K562 (cell line): ENCODE data around the gene OPRD1. TPM values are rescaled to one million over a fixed set of nuclear protein-coding genes. Genes with fewer than 3 reads are reported as not detected.
A peak's percentile ranks its signal among the peaks of the same experiment; 100 is the strongest.

Experiments
- FOXP1 ChIP-seq: sonication (generic); formaldehyde crosslinking; IDR thresholded peaks from 2 replicates; pipeline ENCODE4 v1.8.0; 2022; ENCODE audit warnings: mild to moderate bottlenecking, missing genetic modification reagents
- HSF4 ChIP-seq: fragments of 250-450 bp; sonication (Bioruptor Pico); IDR thresholded peaks from 2 replicates; pipeline ENCODE4 v2.1.2; 2022; ENCODE audit warnings: mild to moderate bottlenecking, moderate library complexity, borderline replicate concordance
- L3MBTL2 ChIP-seq: fragments of 450-650 bp; IDR thresholded peaks from 2 replicates; pipeline ENCODE4 v1.6.1; 2016; ENCODE audit warnings: mild to moderate bottlenecking, moderate library complexity
- MCM2 ChIP-seq: fragments of 450-650 bp; IDR thresholded peaks from 2 replicates; pipeline ENCODE4 v1.6.1; 2017; ENCODE audit warnings: low read depth, mild to moderate bottlenecking
- MED1 ChIP-seq: sonication (generic); formaldehyde crosslinking; IDR thresholded peaks from 2 replicates; pipeline ENCODE4 v1.8.1; 2023; ENCODE audit warnings: missing genetic modification reagents, borderline replicate concordance
- PHF21A ChIP-seq: fragments of 450-650 bp; IDR thresholded peaks from 2 replicates; pipeline ENCODE4 v1.6.1; 2017; ENCODE audit warnings: low read depth, borderline replicate concordance
- SP1 ChIP-seq: sonication (generic); formaldehyde crosslinking; IDR thresholded peaks from 2 replicates; pipeline ENCODE4 v1.8.1; 2022; ENCODE audit warnings: mild to moderate bottlenecking, missing genetic modification reagents
- ZBTB17 ChIP-seq: fragments of 450-650 bp; formaldehyde crosslinking; IDR thresholded peaks from 2 replicates; pipeline ENCODE4 v1.4.0; 2020; ENCODE audit warnings: mild to moderate bottlenecking
- ZNF124 ChIP-seq: sonication (generic); formaldehyde crosslinking; IDR thresholded peaks from 2 replicates; pipeline ENCODE4 v1.8.1; 2022; ENCODE audit warnings: missing genetic modification reagents
- ZNF589 ChIP-seq: fragments of 200-800 bp; sonication (Bioruptor generic); IDR thresholded peaks from 2 replicates; pipeline ENCODE4 v1.6.1; 2016; ENCODE audit warnings: low read depth, missing genetic modification characterization, missing compliant biosample characterization
- polyA plus RNA-seq, 8 experiments: library from polyadenylated mRNA; depleted of rRNA in 4 of 8; stranded (reverse) in 5 of 8; unstranded in 3 of 8; fragments of >200 nt; fragmentation: Nextera tagmentation in 2 of 8; fragmentation: Illumina TruSeq in 1 of 8; extraction: Ambion mirVana in 2 of 8; extraction: Trizol in 1 of 8; gene quantifications; 2 replicates each; pipeline versions ENCODE4 v1.2.1 to v1.2.3, GENCODE V29; 2011 to 2014; ENCODE audit warnings: inconsistent platforms in 1 of 8, missing spikeins in 1 of 8
- total RNA-seq, 7 experiments: library from RNA; depleted of rRNA in 6 of 7; stranded (reverse); fragments of >200 nt in 6 of 7; fragmentation: Illumina TruSeq in 2 of 7; extraction: Trizol in 2 of 7; gene quantifications; 2 replicates each; pipeline versions ENCODE4 v1.2.1 to v1.2.3, GENCODE V29; 2011 to 2021; ENCODE audit warnings: low replicate concordance in 1 of 7
- TF ChIP-seq, protein P1 (sequence below): fragments of 200-800 bp; sonication (Bioruptor generic); IDR thresholded peaks from 2 replicates; pipeline ENCODE4 v1.6.1; 2017; ENCODE audit warnings: missing genetic modification characterization, missing compliant biosample characterization
- TF ChIP-seq, protein P2 (sequence below): sonication (generic); formaldehyde crosslinking; IDR thresholded peaks from 2 replicates; pipeline ENCODE4 v1.5.0; 2020; ENCODE audit warnings: missing genetic modification reagents
- TF ChIP-seq, protein P3 (sequence below): fragments of 450-650 bp; formaldehyde crosslinking; IDR thresholded peaks from 2 replicates; pipeline ENCODE4 v1.4.0; 2020; ENCODE audit warnings: mild to moderate bottlenecking, moderate library complexity
- TF ChIP-seq, protein P4 (sequence below): fragments of 450-650 bp; IDR thresholded peaks from 2 replicates; pipeline ENCODE4 v1.6.1; 2016; ENCODE audit warnings: low read depth, mild to moderate bottlenecking, moderate library complexity
- TF ChIP-seq, protein P5 (sequence below): sonication (generic); formaldehyde crosslinking; IDR thresholded peaks from 2 replicates; pipeline ENCODE4 v1.8.1; 2023; ENCODE audit warnings: mild to moderate bottlenecking, missing genetic modification reagents
- TF ChIP-seq, protein P6 (sequence below), 2 experiments: fragments of 450-650 bp; IDR thresholded peaks; 2 replicates each; pipeline ENCODE4 v1.6.1; 2018; ENCODE audit warnings: mild to moderate bottlenecking in 2 of 2, low read depth in 1 of 2; ENCODE audit not compliant: partially characterized antibody in 2 of 2

OPRD1 gene
- total and polyA plus RNA-seq, 9 of the 15 experiments (the other 6 are each of a cell fraction or from before 2014, with no cell fraction given) = under 0.01 to 0.03 (median under 0.01) TPM; not detected in 6

DNA sequence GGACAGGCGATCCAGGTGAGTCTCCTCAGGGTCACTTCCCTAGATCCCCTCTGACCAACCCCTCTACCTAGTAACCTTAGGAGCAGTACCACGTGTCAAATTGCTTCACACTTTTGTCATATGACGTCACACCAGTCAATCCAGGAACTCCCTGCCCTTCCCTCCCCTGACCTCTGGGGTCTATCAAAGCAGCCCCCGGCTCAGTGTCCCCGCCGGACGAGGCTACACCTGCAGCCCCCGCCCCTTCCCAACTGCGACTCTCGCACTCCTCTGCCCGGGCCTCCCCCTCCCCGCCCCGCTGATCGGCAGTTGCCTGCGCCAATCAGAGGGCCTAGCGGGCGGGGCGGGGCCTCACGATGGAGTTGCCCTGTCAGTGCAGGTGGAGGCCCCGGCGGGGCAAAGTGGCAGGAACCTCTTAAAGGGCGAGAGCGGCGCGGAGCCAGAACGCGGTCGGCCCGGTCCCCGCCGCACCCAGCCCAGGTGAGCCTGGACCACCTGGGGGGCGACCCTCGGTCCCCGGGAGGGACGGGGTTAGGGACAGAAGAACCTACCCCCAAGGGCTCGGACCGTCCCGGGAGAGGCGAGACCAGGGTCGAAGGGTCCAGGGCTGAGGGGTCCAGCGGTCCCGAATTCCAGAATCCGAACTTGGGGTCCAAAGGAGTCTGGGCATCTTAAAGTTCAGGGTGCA lies 74.9 kb downstream of the OPRD1 start (continued):
- TF ChIP-seq, protein P1, sequence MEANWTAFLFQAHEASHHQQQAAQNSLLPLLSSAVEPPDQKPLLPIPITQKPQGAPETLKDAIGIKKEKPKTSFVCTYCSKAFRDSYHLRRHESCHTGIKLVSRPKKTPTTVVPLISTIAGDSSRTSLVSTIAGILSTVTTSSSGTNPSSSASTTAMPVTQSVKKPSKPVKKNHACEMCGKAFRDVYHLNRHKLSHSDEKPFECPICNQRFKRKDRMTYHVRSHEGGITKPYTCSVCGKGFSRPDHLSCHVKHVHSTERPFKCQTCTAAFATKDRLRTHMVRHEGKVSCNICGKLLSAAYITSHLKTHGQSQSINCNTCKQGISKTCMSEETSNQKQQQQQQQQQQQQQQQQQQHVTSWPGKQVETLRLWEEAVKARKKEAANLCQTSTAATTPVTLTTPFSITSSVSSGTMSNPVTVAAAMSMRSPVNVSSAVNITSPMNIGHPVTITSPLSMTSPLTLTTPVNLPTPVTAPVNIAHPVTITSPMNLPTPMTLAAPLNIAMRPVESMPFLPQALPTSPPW = peak; percentile 94
- TF ChIP-seq FOXP1 (no peak; the same call in 1 of the 2 replicates), HSF4 (CRISPR knock-in tag) (peak; percentile 72; the same call in 1 of the 2 replicates), L3MBTL2 (peak; percentile 97), ZNF124 (CRISPR knock-in tag) (no peak), SP1 (CRISPR knock-in tag) (peak; percentile 77; the same call in 1 of the 2 replicates), MCM2 (no peak), ZBTB17 (peak; percentile 85; the same call in 1 of the 2 replicates), PHF21A (no peak), MED1 (no peak), ZNF589 (no peak; the same call in 1 of the 2 replicates)
- TF ChIP-seq, protein P2, sequence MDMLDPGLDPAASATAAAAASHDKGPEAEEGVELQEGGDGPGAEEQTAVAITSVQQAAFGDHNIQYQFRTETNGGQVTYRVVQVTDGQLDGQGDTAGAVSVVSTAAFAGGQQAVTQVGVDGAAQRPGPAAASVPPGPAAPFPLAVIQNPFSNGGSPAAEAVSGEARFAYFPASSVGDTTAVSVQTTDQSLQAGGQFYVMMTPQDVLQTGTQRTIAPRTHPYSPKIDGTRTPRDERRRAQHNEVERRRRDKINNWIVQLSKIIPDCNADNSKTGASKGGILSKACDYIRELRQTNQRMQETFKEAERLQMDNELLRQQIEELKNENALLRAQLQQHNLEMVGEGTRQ (CRISPR knock-in tag) = peak; percentile 80
- TF ChIP-seq, protein P3, sequence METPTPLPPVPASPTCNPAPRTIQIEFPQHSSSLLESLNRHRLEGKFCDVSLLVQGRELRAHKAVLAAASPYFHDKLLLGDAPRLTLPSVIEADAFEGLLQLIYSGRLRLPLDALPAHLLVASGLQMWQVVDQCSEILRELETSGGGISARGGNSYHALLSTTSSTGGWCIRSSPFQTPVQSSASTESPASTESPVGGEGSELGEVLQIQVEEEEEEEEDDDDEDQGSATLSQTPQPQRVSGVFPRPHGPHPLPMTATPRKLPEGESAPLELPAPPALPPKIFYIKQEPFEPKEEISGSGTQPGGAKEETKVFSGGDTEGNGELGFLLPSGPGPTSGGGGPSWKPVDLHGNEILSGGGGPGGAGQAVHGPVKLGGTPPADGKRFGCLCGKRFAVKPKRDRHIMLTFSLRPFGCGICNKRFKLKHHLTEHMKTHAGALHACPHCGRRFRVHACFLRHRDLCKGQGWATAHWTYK (CRISPR knock-in tag) = 0 out of 2 replicates have a peak, but pooled peaks have one; percentile 82
- TF ChIP-seq, protein P4, sequence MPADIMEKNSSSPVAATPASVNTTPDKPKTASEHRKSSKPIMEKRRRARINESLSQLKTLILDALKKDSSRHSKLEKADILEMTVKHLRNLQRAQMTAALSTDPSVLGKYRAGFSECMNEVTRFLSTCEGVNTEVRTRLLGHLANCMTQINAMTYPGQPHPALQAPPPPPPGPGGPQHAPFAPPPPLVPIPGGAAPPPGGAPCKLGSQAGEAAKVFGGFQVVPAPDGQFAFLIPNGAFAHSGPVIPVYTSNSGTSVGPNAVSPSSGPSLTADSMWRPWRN = no peak
- TF ChIP-seq, protein P5, sequence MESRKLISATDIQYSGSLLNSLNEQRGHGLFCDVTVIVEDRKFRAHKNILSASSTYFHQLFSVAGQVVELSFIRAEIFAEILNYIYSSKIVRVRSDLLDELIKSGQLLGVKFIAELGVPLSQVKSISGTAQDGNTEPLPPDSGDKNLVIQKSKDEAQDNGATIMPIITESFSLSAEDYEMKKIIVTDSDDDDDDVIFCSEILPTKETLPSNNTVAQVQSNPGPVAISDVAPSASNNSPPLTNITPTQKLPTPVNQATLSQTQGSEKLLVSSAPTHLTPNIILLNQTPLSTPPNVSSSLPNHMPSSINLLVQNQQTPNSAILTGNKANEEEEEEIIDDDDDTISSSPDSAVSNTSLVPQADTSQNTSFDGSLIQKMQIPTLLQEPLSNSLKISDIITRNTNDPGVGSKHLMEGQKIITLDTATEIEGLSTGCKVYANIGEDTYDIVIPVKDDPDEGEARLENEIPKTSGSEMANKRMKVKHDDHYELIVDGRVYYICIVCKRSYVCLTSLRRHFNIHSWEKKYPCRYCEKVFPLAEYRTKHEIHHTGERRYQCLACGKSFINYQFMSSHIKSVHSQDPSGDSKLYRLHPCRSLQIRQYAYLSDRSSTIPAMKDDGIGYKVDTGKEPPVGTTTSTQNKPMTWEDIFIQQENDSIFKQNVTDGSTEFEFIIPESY (CRISPR knock-in tag) = peak; percentile 8
- TF ChIP-seq, protein P6, sequence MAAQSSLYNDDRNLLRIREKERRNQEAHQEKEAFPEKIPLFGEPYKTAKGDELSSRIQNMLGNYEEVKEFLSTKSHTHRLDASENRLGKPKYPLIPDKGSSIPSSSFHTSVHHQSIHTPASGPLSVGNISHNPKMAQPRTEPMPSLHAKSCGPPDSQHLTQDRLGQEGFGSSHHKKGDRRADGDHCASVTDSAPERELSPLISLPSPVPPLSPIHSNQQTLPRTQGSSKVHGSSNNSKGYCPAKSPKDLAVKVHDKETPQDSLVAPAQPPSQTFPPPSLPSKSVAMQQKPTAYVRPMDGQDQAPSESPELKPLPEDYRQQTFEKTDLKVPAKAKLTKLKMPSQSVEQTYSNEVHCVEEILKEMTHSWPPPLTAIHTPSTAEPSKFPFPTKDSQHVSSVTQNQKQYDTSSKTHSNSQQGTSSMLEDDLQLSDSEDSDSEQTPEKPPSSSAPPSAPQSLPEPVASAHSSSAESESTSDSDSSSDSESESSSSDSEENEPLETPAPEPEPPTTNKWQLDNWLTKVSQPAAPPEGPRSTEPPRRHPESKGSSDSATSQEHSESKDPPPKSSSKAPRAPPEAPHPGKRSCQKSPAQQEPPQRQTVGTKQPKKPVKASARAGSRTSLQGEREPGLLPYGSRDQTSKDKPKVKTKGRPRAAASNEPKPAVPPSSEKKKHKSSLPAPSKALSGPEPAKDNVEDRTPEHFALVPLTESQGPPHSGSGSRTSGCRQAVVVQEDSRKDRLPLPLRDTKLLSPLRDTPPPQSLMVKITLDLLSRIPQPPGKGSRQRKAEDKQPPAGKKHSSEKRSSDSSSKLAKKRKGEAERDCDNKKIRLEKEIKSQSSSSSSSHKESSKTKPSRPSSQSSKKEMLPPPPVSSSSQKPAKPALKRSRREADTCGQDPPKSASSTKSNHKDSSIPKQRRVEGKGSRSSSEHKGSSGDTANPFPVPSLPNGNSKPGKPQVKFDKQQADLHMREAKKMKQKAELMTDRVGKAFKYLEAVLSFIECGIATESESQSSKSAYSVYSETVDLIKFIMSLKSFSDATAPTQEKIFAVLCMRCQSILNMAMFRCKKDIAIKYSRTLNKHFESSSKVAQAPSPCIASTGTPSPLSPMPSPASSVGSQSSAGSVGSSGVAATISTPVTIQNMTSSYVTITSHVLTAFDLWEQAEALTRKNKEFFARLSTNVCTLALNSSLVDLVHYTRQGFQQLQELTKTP (IDR thresholded peaks at IDR 0.05; ENCODE audit: low read depth in 1 of 2, partially characterized antibody in 2 of 2) = no peak
